ENCODE data around the gene GSG1L. TPM values are rescaled to one million over a fixed set of nuclear protein-coding genes. Genes with fewer than 3 reads are reported as not detected.

Gene GSG1L
- total and polyA plus RNA-seq, 12 donors, result 0.68 to 14.6 (median 3.4) TPM; not detected in 5

DNA sequence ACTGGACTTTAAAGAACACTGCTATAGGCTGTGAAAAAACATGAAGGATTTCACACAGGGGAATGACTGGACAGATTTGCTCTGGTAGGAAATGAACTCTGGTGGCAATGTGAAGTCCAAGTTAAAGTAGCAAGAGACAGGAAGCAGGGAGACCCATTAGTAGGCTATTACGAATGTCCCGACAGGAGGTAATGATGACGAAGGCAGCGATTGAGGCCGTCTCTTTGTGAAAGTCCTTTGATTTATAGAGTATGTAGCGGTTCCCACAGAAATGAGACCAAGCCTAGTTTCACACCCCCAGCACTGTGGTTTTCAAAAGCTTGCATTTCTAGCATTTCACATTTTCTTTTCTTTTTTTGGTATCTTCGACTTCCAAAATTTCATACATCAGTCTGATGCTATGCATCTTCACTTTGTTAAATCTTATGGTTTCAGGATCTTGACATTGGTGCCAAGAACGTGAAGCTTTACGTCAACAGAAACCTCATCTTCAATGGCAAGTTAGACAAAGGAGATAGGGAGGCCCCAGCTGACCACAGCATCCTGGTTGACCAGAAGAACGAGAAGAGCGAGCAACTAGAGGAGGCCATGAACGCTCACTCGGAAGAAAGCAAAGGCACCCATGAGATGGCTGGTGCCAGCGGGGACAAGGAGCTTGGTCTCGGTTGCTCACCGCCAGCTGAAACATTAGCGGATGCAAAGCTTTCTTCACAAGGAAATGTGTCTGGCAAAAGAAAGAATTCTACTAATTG is 323.7 kb downstream of the GSG1L start:
- 95% methylated on average over 17 of the region's 17 CpGs for WGBS, 2 donors
- no peak overlapping the region for H3K4me3 ChIP-seq
- peaks cover 0 to 62% (median 12%) of the 10 kb centered on the region in 9 donors for H3K36me3 ChIP-seq
- no peaks in the 10 kb centered on the region for H3K9me3 ChIP-seq
- no peak overlapping the region for H3K27ac ChIP-seq
- no peak for ATAC-seq
- TF ChIP-seq, protein P1, sequence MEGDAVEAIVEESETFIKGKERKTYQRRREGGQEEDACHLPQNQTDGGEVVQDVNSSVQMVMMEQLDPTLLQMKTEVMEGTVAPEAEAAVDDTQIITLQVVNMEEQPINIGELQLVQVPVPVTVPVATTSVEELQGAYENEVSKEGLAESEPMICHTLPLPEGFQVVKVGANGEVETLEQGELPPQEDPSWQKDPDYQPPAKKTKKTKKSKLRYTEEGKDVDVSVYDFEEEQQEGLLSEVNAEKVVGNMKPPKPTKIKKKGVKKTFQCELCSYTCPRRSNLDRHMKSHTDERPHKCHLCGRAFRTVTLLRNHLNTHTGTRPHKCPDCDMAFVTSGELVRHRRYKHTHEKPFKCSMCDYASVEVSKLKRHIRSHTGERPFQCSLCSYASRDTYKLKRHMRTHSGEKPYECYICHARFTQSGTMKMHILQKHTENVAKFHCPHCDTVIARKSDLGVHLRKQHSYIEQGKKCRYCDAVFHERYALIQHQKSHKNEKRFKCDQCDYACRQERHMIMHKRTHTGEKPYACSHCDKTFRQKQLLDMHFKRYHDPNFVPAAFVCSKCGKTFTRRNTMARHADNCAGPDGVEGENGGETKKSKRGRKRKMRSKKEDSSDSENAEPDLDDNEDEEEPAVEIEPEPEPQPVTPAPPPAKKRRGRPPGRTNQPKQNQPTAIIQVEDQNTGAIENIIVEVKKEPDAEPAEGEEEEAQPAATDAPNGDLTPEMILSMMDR (IDR thresholded peaks at IDR 0.05), result no peak
- no peaks in the 10 kb centered on the region for H3K27me3 ChIP-seq
- H3K4me1 ChIP-seq, result peaks cover 0 to 6% (median 0%) of the 10 kb centered on the region in 9 donors
- DNase-seq, result no peak
- intact Hi-C loops (cut with DNase I), result no loop called here

DNA sequence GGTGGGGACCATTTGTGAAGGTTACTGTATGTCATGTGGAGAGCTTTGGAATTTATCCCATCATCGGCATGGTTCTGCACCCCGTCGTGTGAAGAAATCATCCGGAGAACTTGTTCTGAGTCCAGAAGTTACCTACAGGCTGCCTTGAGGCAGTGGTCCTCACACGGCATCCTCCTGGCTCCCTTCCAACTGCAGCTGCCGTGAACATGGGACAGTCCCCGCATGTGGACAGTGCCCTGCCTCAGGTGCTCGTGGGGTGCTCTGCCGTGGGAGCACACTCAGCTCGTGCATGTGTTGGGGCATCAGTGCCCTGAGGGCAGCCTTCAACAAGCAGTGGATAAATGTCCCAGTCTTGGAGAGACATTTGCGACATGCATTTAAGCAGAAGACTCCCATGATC is 324.9 kb downstream of the GSG1L start:
- Histone ChIP-seq H3K4me1 (peaks cover 0 to 2% (median 0%) of the 10 kb centered on the region in 9 donors), H3K27ac (no peak overlapping the region), H3K27me3 (no peaks in the 10 kb centered on the region), H3K4me3 (no peak overlapping the region), H3K36me3 (peaks cover 0 to 62% (median 12%) of the 10 kb centered on the region in 9 donors), H3K9me3 (no peaks in the 10 kb centered on the region)
- no peak for DNase-seq
- TF ChIP-seq, protein P1 (IDR thresholded peaks at IDR 0.05), result no peak
- ATAC-seq, result no peak
- WGBS, 2 donors, result 87 to 89% methylated on average over 11 of the region's 11 CpGs
- intact Hi-C loops (cut with DNase I), result no loop called here

Other genes with a start within 250 kb of the GSG1L start
- gene XPO6, start 148.3 kb upstream of the GSG1L start, total RNA-seq, result 10 to 100 TPM; 22.1 to 41.8 (median 28.9) TPM
- gene XPO6, start 148.3 kb upstream of the GSG1L start, polyA plus RNA-seq, result 10 to 100 TPM; 34.1 to 36.3 TPM
- 1 to 10 TPM; 1.1 to 7.0 (median 3.4) TPM for gene SBK1, start 228.8 kb upstream of the GSG1L start, total RNA-seq
- 1 to 10 TPM in 1 of 2 donors, under 1 TPM in 1; 0.38 to 2.9 TPM for gene SBK1, start 228.8 kb upstream of the GSG1L start, polyA plus RNA-seq